ENCODE data around the gene AKAP8.

The AKAP8 gene

DNA sequence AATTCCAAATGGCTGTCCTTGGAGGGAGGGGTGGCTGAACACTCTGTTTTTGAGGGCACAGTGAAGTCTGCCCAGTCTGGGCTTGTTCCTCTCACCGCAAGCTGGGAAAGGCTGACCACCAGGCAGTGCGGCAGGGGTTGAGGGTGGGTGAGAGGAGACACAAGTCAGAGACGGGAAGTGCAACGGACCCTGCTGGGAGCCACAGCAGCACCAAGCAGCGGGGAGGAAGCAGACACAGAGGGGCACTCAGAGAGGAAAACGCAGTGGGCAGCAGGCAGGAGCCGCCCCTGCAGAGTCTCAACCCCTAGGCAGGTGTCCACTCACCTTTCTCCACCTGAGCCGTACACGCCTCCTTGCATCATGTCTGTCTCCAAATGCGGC lies 23.6 kb upstream of the AKAP8 start:
- no peak overlapping the region for H3K27ac ChIP-seq
- TF ChIP-seq, protein P1, sequence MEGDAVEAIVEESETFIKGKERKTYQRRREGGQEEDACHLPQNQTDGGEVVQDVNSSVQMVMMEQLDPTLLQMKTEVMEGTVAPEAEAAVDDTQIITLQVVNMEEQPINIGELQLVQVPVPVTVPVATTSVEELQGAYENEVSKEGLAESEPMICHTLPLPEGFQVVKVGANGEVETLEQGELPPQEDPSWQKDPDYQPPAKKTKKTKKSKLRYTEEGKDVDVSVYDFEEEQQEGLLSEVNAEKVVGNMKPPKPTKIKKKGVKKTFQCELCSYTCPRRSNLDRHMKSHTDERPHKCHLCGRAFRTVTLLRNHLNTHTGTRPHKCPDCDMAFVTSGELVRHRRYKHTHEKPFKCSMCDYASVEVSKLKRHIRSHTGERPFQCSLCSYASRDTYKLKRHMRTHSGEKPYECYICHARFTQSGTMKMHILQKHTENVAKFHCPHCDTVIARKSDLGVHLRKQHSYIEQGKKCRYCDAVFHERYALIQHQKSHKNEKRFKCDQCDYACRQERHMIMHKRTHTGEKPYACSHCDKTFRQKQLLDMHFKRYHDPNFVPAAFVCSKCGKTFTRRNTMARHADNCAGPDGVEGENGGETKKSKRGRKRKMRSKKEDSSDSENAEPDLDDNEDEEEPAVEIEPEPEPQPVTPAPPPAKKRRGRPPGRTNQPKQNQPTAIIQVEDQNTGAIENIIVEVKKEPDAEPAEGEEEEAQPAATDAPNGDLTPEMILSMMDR (conservative IDR thresholded peaks at IDR 0.05), result no peak
- no peak for TF ChIP-seq ZFX (IDR thresholded peaks at IDR 0.05)

DNA sequence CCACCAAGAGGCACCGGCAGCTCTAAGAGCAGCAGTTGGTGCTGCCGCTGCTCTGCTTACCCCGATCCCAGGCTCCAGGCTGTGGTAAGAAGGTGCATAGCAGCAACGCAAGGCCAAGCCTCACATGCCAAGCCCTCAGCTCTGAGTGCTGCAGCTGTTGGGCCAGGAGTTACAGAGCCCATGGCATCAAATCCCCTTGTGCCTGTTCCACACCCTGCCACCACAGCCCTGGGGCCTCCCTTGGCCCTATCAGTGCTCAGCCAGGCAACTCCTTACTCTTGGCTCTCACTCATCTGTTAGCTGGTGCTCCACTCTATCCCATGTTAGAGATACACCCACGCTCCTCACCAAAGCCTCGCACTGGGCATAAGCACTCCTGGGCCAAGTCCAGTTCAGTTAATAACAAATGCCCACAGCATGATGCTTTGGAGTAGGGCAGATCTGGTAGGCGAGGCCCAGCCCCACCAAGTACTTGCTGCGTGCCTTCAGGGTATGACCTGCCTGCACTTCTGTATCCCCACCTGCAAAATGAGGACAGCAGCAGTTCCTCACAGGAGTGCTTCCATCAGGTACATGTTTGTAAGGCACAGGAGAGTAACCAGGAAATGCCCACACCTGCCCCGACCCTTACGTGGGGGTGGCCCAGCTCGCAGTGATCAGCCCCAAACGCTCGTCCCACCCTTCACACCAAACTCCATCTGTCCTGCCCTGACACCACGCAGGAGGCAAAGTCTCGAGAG lies 23.0 kb upstream of the AKAP8 start:
- H3K27ac ChIP-seq, result no peak overlapping the region
- no peak for TF ChIP-seq ZFX (IDR thresholded peaks at IDR 0.05)
- TF ChIP-seq, protein P1 (conservative IDR thresholded peaks at IDR 0.05), result no peak

- no peak overlapping the region for H3K27ac ChIP-seq
These were observed 21.8 kb upstream of the AKAP8 start for GRCh38 chr19:15401397-15401710.

DNA sequence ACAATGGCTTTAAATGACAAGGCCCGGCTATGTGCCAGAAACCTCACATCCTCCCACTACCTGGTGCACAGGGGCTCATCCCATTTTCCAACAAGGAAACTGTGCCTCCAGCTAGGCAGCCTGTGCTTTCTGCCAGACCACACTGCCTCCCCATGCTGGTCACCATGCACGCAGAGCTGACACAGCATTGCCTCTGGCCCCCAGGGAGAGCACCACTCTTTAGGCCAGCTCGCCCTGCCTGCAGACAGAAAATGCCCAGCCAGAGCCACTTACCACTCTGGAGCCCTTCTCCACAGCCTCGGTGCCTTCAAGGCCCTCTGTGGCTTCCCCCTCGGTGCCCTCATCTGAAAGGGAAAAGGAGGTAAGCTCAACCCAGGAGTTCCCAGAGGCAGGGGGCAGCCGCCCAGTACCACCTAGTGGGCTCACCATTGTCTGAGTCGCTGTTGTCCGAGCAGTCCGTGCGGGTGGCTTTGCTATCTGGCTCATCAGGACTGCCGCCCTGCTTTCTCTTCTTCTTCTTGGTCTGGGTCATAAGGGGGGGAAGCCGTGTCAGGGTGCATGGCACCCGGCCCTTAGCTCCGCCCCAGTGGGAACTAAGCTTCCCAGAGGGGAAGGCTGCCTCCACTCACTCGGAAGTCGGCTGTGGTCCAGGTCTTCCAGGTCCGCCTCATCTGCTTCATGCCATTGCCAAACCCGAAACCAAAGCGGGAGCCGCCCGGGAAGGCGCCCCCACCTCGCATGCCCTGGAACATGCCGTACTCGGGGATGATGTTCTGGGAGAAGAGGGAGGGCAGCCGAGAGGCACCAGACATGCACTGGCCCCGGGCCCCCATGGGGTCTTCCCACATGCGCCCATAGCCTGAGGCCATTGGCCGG lies 21.2 kb upstream of the AKAP8 start:
- TF ChIP-seq, protein P1 (conservative IDR thresholded peaks at IDR 0.05), result no peak
- no peak for TF ChIP-seq ZFX (IDR thresholded peaks at IDR 0.05)

More at GRCh38 chr19:15401397-15401710, 21.8 kb upstream of the AKAP8 start:
- TF ChIP-seq ZFX (IDR thresholded peaks at IDR 0.05), result no peak
- TF ChIP-seq, protein P1 (conservative IDR thresholded peaks at IDR 0.05), result no peak

GRCh38 chr19:15399635-15400034 lies 20.0 kb upstream of the AKAP8 start:
- TF ChIP-seq, protein P1 (conservative IDR thresholded peaks at IDR 0.05), result no peak
- TF ChIP-seq ZFX (IDR thresholded peaks at IDR 0.05), result no peak
- no peak overlapping the region for H3K27ac ChIP-seq

More for the DNA sequence above, 21.2 kb upstream of the AKAP8 start:
- H3K27ac ChIP-seq, result no peak overlapping the region

GRCh38 chr19:15399234-15399515 lies 19.6 kb upstream of the AKAP8 start:
- no peak overlapping the region for H3K27ac ChIP-seq
- no peak for TF ChIP-seq ZFX (IDR thresholded peaks at IDR 0.05)
- TF ChIP-seq, protein P1 (conservative IDR thresholded peaks at IDR 0.05), result no peak

GRCh38 chr19:15398501-15399233 lies 19.1 kb upstream of the AKAP8 start:
- no peak overlapping the region for H3K27ac ChIP-seq
- TF ChIP-seq ZFX (IDR thresholded peaks at IDR 0.05), result no peak
- TF ChIP-seq, protein P1 (conservative IDR thresholded peaks at IDR 0.05), result no peak

Measured in C4-2B (cell line).